HepG2 (cell line): ENCODE measurements around the gene FETUB. TPM values are rescaled to one million over a fixed set of nuclear protein-coding genes. Genes with fewer than 3 reads are reported as not detected.

Experiments used
- IRF2 ChIP-seq: IDR thresholded peaks from 2 replicates; pipeline ENCODE4 v1.6.1; 2018; ENCODE audit warnings: missing genetic modification reagents, missing compliant biosample characterization
- LCORL ChIP-seq, 2 experiments: fragments of 450-650 bp in 1 of 2; sonication (generic) in 1 of 2; formaldehyde crosslinking in 1 of 2; IDR thresholded peaks; 2 replicates each; pipeline versions ENCODE4 v1.5.0 to v1.6.1; 2017 to 2020; ENCODE audit warnings: antibody characterized with exemption in 1 of 2, missing genetic modification reagents in 1 of 2
- NCOA5 ChIP-seq: sonication (generic); formaldehyde crosslinking; IDR thresholded peaks from 2 replicates; pipeline ENCODE4 v1.4.0; 2020; ENCODE audit warnings: missing genetic modification reagents
- NRL ChIP-seq: sonication (generic); formaldehyde crosslinking; IDR thresholded peaks from 2 replicates; pipeline ENCODE4 v1.5.0; 2020; ENCODE audit warnings: missing genetic modification reagents, mild to moderate bottlenecking, moderate library complexity, borderline replicate concordance
- PHF21A ChIP-seq: sonication (generic); formaldehyde crosslinking; IDR thresholded peaks from 2 replicates; pipeline ENCODE4 v1.5.0; 2020; ENCODE audit warnings: mild to moderate bottlenecking, missing genetic modification reagents
- POLR2A ChIP-seq, 2 experiments: IDR thresholded peaks; 2 replicates each; pipeline ENCODE4 v1.6.1; 2011; ENCODE audit warnings: low read depth in 2 of 2, low read length in 2 of 2, mild to moderate bottlenecking in 1 of 2, moderate library complexity in 1 of 2; ENCODE audit not compliant: insufficient read depth in 1 of 2
- SP1 ChIP-seq, 2 experiments: fragments of 450-650 bp in 1 of 2; sonication (generic) in 1 of 2; formaldehyde crosslinking in 1 of 2; IDR thresholded peaks; 2 replicates each; pipeline versions ENCODE4 v1.4.0 to v1.6.1; 2016 to 2020; ENCODE audit warnings: missing genetic modification reagents in 1 of 2
- ZIK1 ChIP-seq: sonication (generic); formaldehyde crosslinking; IDR thresholded peaks from 2 replicates; pipeline ENCODE4 v1.5.0; 2020; ENCODE audit warnings: mild to moderate bottlenecking, low read depth, missing genetic modification reagents, borderline replicate concordance
- ZNF136 ChIP-seq: sonication (generic); formaldehyde crosslinking; IDR thresholded peaks from 2 replicates; pipeline ENCODE4 v1.8.1; 2022; ENCODE audit warnings: low read depth, mild to moderate bottlenecking, moderate library complexity, missing genetic modification reagents
- ZNF264 ChIP-seq: sonication (generic); formaldehyde crosslinking; IDR thresholded peaks from 2 replicates; pipeline ENCODE4 v1.4.0; 2020; ENCODE audit warnings: missing genetic modification reagents
- ZNF616 ChIP-seq: sonication (generic); formaldehyde crosslinking; IDR thresholded peaks from 2 replicates; pipeline ENCODE4 v1.5.0; 2020; ENCODE audit warnings: low read depth, mild to moderate bottlenecking, missing genetic modification reagents
- polyA plus RNA-seq, 8 experiments: library from polyadenylated mRNA; depleted of rRNA in 3 of 8; stranded (reverse) in 7 of 8; unstranded in 1 of 8; fragments of >200 nt; fragmentation: Illumina TruSeq in 4 of 8; extraction: Trizol in 4 of 8; gene quantifications; 2 replicates each; pipeline versions ENCODE4 v1.2.1 to v1.2.3, GENCODE V29; 2011 to 2016; ENCODE audit warnings: low read depth in 4 of 8, missing spikeins in 1 of 8, mixed read lengths in 1 of 8; ENCODE audit not compliant: insufficient read depth in 1 of 8
- total RNA-seq, 5 experiments: library from RNA; depleted of rRNA; stranded (reverse); fragments of >200 nt; fragmentation: Illumina TruSeq; extraction: Trizol; gene quantifications; 2 replicates each; pipeline ENCODE4 v1.2.3, GENCODE V29; 2016; ENCODE audit warnings: low read depth in 1 of 5
- TF ChIP-seq, protein P1 (sequence below): sonication (generic); formaldehyde crosslinking; IDR thresholded peaks from 2 replicates; pipeline ENCODE4 v1.9.0; 2021; ENCODE audit warnings: missing genetic modification reagents, borderline replicate concordance

Gene FETUB
- total and polyA plus RNA-seq, 2 of the 13 experiments (the other 11 are each of a cell fraction or from before 2014, with no cell fraction given), result 2.1 to 4.4 TPM

GRCh38 chr3:186616299-186616617, 23.9 kb upstream of the FETUB start (continued):
- 0 out of 2 replicates have a peak, but pooled peaks have one; percentile 19 for TF ChIP-seq ZNF264 (CRISPR knock-in tag)
- TF ChIP-seq, protein P1, sequence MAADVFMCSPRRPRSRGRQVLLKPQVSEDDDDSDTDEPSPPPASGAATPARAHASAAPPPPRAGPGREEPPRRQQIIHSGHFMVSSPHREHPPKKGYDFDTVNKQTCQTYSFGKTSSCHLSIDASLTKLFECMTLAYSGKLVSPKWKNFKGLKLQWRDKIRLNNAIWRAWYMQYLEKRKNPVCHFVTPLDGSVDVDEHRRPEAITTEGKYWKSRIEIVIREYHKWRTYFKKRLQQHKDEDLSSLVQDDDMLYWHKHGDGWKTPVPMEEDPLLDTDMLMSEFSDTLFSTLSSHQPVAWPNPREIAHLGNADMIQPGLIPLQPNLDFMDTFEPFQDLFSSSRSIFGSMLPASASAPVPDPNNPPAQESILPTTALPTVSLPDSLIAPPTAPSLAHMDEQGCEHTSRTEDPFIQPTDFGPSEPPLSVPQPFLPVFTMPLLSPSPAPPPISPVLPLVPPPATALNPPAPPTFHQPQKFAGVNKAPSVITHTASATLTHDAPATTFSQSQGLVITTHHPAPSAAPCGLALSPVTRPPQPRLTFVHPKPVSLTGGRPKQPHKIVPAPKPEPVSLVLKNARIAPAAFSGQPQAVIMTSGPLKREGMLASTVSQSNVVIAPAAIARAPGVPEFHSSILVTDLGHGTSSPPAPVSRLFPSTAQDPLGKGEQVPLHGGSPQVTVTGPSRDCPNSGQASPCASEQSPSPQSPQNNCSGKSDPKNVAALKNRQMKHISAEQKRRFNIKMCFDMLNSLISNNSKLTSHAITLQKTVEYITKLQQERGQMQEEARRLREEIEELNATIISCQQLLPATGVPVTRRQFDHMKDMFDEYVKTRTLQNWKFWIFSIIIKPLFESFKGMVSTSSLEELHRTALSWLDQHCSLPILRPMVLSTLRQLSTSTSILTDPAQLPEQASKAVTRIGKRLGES (CRISPR knock-in tag), result 0 out of 2 replicates have a peak, but pooled peaks have one; percentile 18
- no peak for TF ChIP-seq NRL (CRISPR knock-in tag)
- no peak for TF ChIP-seq IRF2 (CRISPR knock-in tag)
- TF ChIP-seq ZNF136 (CRISPR knock-in tag), result 0 out of 2 replicates have a peak, but pooled peaks have one; percentile 1
- TF ChIP-seq ZIK1 (CRISPR knock-in tag), result 0 out of 2 replicates have a peak, but pooled peaks have one; percentile 17
- TF ChIP-seq SP1 (IDR thresholded peaks at IDR 0.05), result no peak
- no peak for TF ChIP-seq SP1 (CRISPR knock-in tag; IDR thresholded peaks at IDR 0.05)
- no peak for TF ChIP-seq LCORL (IDR thresholded peaks at IDR 0.05)
- TF ChIP-seq LCORL (CRISPR knock-in tag; IDR thresholded peaks at IDR 0.05), result peak; percentile 5; the same call in 1 of the 2 replicates
- peak in 1 of 2 experiments; percentile 72; a peak in 1 of 4 replicates for TF ChIP-seq POLR2A (IDR thresholded peaks at IDR 0.05; ENCODE audit: insufficient read depth in 1 of 2, low read depth in 2 of 2, low read length in 2 of 2)
- TF ChIP-seq ZNF616 (CRISPR knock-in tag), result 0 out of 2 replicates have a peak, but pooled peaks have one; percentile 28
- TF ChIP-seq PHF21A (CRISPR knock-in tag), result no peak
- peak; percentile 19; the same call in 1 of the 2 replicates for TF ChIP-seq NCOA5 (CRISPR knock-in tag)
- TF ChIP-seq, all 625 proteins: peak for 21
